H1 (cell line): Measurements from ENCODE around the gene RUSF1. TPM values are rescaled to one million over a fixed set of nuclear protein-coding genes. Genes with fewer than 3 reads are reported as not detected.
A peak's percentile ranks its signal among the peaks of the same experiment; 100 is the strongest.

Experiments used
- ASH2L ChIP-seq: fragments of 200-600, 300-600 bp; sonication (generic); IDR thresholded peaks from one replicate; pipeline ENCODE4 v1.7.1; 2017; ENCODE audit warnings: low read length
- CREB1 ChIP-seq: IDR thresholded peaks from 2 replicates; pipeline ENCODE4 v1.6.1; 2012; ENCODE audit warnings: inconsistent platforms
- CTBP2 ChIP-seq: IDR thresholded peaks from 2 replicates; pipeline ENCODE4 v1.7.0; 2011; ENCODE audit warnings: borderline replicate concordance, mild to moderate bottlenecking, moderate library complexity, mixed read lengths, low read length; ENCODE audit not compliant: insufficient read depth, insufficient read length
- EZH2 ChIP-seq: fragments of 200-600 bp; sonication (generic); IDR thresholded peaks from 2 replicates; pipeline ENCODE4 v1.7.1; 2012; ENCODE audit warnings: low read depth, mild to moderate bottlenecking, moderate library complexity, low read length, inconsistent platforms; ENCODE audit not compliant: severe bottlenecking
- GABPA ChIP-seq: IDR thresholded peaks from 2 replicates; pipeline ENCODE4 v1.6.1; 2011; ENCODE audit warnings: mild to moderate bottlenecking, low read length, moderate library complexity, borderline replicate concordance; ENCODE audit not compliant: insufficient read depth
- KDM4A ChIP-seq: IDR thresholded peaks from one replicate; pipeline ENCODE4 v1.7.1; 2012; ENCODE audit warnings: low read depth, mild to moderate bottlenecking, moderate library complexity, low read length, inconsistent platforms; ENCODE audit not compliant: severe bottlenecking
- KDM5A ChIP-seq: fragments of 200-600 bp; IDR thresholded peaks from 2 replicates; pipeline ENCODE4 v1.7.1; 2012; ENCODE audit warnings: mild to moderate bottlenecking, low read length, inconsistent platforms, mixed read lengths
- PHF8 ChIP-seq: fragments of 200-600 bp; sonication (generic); conservative IDR thresholded peaks from 2 replicates; pipeline ENCODE4 v1.7.1; 2012; ENCODE audit warnings: low read depth, mild to moderate bottlenecking, inconsistent platforms, low read length, moderate library complexity
- POLR2A ChIP-seq, 2 experiments: IDR thresholded peaks; 1 replicate in 1 of 2; 2 replicates in 1 of 2; pipeline ENCODE4 v1.6.1; 2011; ENCODE audit warnings: low read depth in 2 of 2, low read length in 2 of 2, mild to moderate bottlenecking in 2 of 2; ENCODE audit errors: control extremely low read depth in 1 of 2
- POLR2AphosphoS5 ChIP-seq: IDR thresholded peaks from 2 replicates; pipeline ENCODE4 v1.6.1; 2011; ENCODE audit warnings: low read depth, low read length
- POU5F1 ChIP-seq: IDR thresholded peaks from 2 replicates; pipeline ENCODE4 v1.6.1; 2011; ENCODE audit warnings: low read depth, mild to moderate bottlenecking, low read length, moderate library complexity
- RAD21 ChIP-seq, 2 experiments: IDR thresholded peaks in 1 of 2; conservative IDR thresholded peaks in 1 of 2; 2 replicates each; pipeline ENCODE4 v1.6.1; 2011; ENCODE audit warnings: low read depth in 2 of 2, low read length in 2 of 2, improper control_type of control experiment in 1 of 2, inconsistent platforms in 1 of 2, mild to moderate bottlenecking in 1 of 2, moderate library complexity in 1 of 2
- RBBP5 ChIP-seq: IDR thresholded peaks from 2 replicates; pipeline ENCODE4 v1.7.1; 2012; ENCODE audit warnings: low read depth, mild to moderate bottlenecking, inconsistent platforms, low read length, moderate library complexity, borderline replicate concordance
- RNF2 ChIP-seq: fragments of 200-900, 300-1000 bp; sonication (generic); IDR thresholded peaks from 2 replicates; pipeline ENCODE4 v1.7.1; 2016; ENCODE audit warnings: borderline replicate concordance, low read depth, mild to moderate bottlenecking, antibody characterized with exemption, low read length; ENCODE audit not compliant: poor library complexity, severe bottlenecking; ENCODE audit errors: missing control alignments
- TAF1 ChIP-seq: IDR thresholded peaks from 2 replicates; pipeline ENCODE4 v1.6.1; 2011; ENCODE audit warnings: mild to moderate bottlenecking, low read depth, low read length
- TBP ChIP-seq: IDR thresholded peaks from 2 replicates; pipeline ENCODE4 v1.6.1; 2011; ENCODE audit warnings: low read depth, low read length, improper control_type of control experiment
- YY1 ChIP-seq: IDR thresholded peaks from 2 replicates; pipeline ENCODE4 v1.6.1; 2011; ENCODE audit warnings: low read depth, mild to moderate bottlenecking, low read length
- ZNF274 ChIP-seq: IDR thresholded peaks from 2 replicates; pipeline ENCODE4 v1.7.0; 2012; ENCODE audit warnings: low read length, borderline replicate concordance; ENCODE audit errors: extremely low read depth
- polyA plus RNA-seq, 7 experiments: library from polyadenylated mRNA; depleted of rRNA in 3 of 7; stranded (reverse) in 5 of 7; unstranded in 2 of 7; fragments of >200 nt in 5 of 7; fragments of 200-250 nt in 2 of 7; gene quantifications; 1 replicate in 5 of 7; 2 replicates in 1 of 7; 4 replicates in 1 of 7; pipeline versions ENCODE4 v1.2.1 to v1.2.3, GENCODE V29; 2011 to 2013; ENCODE audit warnings: missing spikeins in 2 of 7, mixed read lengths in 2 of 7
- total RNA-seq: library from RNA; stranded (reverse); fragmentation: NEBNext Ultra II Directional; extraction: Animal tissue kit (Norgen Biotek cat#: 25700); gene quantifications from 2 replicates; pipeline ENCODE4 v1.2.1, GENCODE V29; 2021
- TF ChIP-seq, protein P1 (sequence below): IDR thresholded peaks from 2 replicates; pipeline ENCODE4 v1.6.1; 2011; ENCODE audit warnings: low read depth, mild to moderate bottlenecking, low read length; ENCODE audit not compliant: insufficient read depth
- TF ChIP-seq, protein P2 (sequence below), 3 experiments: IDR thresholded peaks; 1 replicate in 2 of 3; 2 replicates in 1 of 3; pipeline versions ENCODE4 v1.5.1 to v1.6.1; 2011; ENCODE audit warnings: low read length in 3 of 3, mild to moderate bottlenecking in 3 of 3, inconsistent platforms in 2 of 3, low read depth in 1 of 3, moderate library complexity in 1 of 3; ENCODE audit not compliant: insufficient read depth in 1 of 3; ENCODE audit errors: control extremely low read depth in 1 of 3

Gene RUSF1
- total and polyA plus RNA-seq, 2 of the 8 experiments (the other 6 are each of a cell fraction or from before 2014, with no cell fraction given) = 22.5 to 33.7 TPM

DNA sequence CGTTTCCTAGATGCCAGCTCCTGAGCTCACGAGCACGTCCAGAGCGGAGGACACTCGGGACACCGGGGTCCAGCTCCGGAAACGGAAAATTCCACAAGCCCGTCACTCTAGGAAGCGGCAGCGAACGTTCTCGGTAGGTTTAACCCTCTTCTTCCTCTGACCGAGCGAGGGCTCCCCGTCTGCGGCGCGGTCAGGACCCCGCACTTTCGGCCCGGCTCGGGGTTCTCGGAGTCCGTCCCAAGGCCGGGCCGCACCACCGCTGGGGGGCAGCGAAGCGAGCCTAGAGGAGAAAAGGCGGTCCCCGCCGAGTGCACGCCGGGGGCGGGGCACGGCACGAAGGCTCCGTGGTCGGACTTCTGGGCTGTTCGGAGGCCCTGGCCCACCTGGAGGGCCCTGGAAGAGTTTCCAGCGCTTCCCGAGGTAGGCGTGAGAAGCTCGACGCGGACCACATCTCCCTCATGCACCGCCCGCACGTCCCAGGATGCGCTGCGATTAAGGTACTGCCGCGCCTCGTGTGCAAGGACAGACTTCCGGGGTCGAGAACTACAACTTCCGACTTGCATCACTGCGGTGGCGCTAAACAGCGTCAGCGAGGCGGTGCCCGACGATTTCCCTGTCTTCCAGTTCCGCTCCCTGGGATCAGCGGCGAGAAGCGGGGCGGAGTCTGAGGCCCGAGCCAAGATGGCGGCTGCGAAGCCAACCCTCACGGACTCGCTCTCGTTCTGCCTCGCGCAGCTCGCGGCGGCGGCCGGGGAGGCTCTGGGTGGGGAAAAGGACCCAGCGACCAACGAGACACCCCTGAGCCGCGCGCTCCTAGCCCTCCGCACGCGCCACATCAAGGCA lies 49.1 kb downstream of the RUSF1 start, which contains the start of gene ARMC5 (continued):
- TF ChIP-seq PHF8 (peak; percentile 100), YY1 (peak; percentile 98), POLR2A (IDR thresholded peaks at IDR 0.05; ENCODE audit: control extremely low read depth in 1 of 2, low read depth in 2 of 2, low read length in 2 of 2) (peak; percentile 89 to 96), POU5F1 (no peak), EZH2 (no peak), TBP (peak; percentile 90), ASH2L (peak; percentile 72), KDM4A (peak; percentile 99), CTBP2 (no peak), ZNF274 (no peak), CREB1 (peak; percentile 96), GABPA (no peak), RBBP5 (peak; percentile 90), POLR2AphosphoS5 (peak; percentile 92), RNF2 (no peak), KDM5A (peak; percentile 45; the same call in 1 of the 2 replicates), TAF1 (peak; percentile 98), RAD21 (IDR thresholded peaks at IDR 0.05 in 1 of 2, conservative IDR thresholded peaks at IDR 0.05 in 1 of 2; ENCODE audit: low read depth in 2 of 2, low read length in 2 of 2) (peak in 1 of 2 experiments; percentile 28; a peak in 2 of 4 replicates)
- TF ChIP-seq, protein P1, sequence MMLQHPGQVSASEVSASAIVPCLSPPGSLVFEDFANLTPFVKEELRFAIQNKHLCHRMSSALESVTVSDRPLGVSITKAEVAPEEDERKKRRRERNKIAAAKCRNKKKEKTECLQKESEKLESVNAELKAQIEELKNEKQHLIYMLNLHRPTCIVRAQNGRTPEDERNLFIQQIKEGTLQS = peak; percentile 67; the same call in 1 of the 2 replicates
- TF ChIP-seq, protein P2, sequence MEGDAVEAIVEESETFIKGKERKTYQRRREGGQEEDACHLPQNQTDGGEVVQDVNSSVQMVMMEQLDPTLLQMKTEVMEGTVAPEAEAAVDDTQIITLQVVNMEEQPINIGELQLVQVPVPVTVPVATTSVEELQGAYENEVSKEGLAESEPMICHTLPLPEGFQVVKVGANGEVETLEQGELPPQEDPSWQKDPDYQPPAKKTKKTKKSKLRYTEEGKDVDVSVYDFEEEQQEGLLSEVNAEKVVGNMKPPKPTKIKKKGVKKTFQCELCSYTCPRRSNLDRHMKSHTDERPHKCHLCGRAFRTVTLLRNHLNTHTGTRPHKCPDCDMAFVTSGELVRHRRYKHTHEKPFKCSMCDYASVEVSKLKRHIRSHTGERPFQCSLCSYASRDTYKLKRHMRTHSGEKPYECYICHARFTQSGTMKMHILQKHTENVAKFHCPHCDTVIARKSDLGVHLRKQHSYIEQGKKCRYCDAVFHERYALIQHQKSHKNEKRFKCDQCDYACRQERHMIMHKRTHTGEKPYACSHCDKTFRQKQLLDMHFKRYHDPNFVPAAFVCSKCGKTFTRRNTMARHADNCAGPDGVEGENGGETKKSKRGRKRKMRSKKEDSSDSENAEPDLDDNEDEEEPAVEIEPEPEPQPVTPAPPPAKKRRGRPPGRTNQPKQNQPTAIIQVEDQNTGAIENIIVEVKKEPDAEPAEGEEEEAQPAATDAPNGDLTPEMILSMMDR (IDR thresholded peaks at IDR 0.05; ENCODE audit: control extremely low read depth in 1 of 3, insufficient read depth in 1 of 3, low read depth in 1 of 3, low read length in 3 of 3) = peak; percentile 29 to 34 (median 32); a peak in 3 of 4 replicates
